ENCODE data around the gene TMEM144. TPM values are rescaled to one million over a fixed set of nuclear protein-coding genes. Genes with fewer than 3 reads are reported as not detected.

Gene TMEM144
- polyA plus RNA-seq, 3 donors from 2014 or later = 0.36 TPM; not detected in 1

DNA sequence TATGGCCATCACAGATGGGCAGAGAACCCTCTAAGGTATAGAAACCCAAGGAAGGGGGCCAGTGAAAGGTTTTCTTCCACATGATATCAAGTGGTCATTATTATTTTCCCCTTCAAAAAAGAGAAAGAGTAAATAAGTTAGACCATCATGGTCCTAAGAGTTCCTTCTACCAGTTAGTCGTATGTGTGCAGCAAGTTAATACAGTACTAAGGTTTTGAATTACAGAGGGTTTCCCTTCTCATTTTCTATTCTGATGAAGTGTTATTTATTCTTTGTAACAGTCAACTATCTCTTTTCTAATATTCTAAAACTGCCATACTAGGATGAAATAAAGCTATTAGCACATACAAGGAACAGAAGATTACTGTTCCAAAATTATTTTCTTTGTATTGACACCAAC lies 94.4 kb downstream of the TMEM144 start:
- DNase-seq = no peak
- Mint-ChIP-seq H3K9me3 (peaks cover 0 to 9% (median 4%) of the 10 kb centered on the region in 6 donors), H3K27ac (no peak overlapping the region), H3K4me1 (no peaks in the 10 kb centered on the region), H3K36me3 (no peaks in the 10 kb centered on the region), H3K4me3 (no peak overlapping the region), H3K27me3 (ENCODE audit: low read depth in 3 of 3) (peaks cover 0 to 2% (median 0%) of the 10 kb centered on the region in 3 donors)

Other genes with a start within 250 kb of the TMEM144 start
- under 1 TPM in 2 of 3 donors, not detected in 1; 0.36 to 0.54 TPM for gene GASK1B, start 37.5 kb upstream of the TMEM144 start, polyA plus RNA-seq